ENCODE measurements around the gene EPB41L2.

GRCh38 chr6:131049608-131050007 is 13.4 kb downstream of the EPB41L2 start:
- TF ChIP-seq CTCF (IDR thresholded peaks at IDR 0.05) (no peak), POLR2A (IDR thresholded peaks at IDR 0.05) (no peak)
